Measurements from ENCODE around the gene SHB.
A peak's percentile ranks its signal among the peaks of the same experiment; 100 is the strongest.

The SHB gene, protein sequence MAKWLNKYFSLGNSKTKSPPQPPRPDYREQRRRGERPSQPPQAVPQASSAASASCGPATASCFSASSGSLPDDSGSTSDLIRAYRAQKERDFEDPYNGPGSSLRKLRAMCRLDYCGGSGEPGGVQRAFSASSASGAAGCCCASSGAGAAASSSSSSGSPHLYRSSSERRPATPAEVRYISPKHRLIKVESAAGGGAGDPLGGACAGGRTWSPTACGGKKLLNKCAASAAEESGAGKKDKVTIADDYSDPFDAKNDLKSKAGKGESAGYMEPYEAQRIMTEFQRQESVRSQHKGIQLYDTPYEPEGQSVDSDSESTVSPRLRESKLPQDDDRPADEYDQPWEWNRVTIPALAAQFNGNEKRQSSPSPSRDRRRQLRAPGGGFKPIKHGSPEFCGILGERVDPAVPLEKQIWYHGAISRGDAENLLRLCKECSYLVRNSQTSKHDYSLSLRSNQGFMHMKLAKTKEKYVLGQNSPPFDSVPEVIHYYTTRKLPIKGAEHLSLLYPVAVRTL

DNA sequence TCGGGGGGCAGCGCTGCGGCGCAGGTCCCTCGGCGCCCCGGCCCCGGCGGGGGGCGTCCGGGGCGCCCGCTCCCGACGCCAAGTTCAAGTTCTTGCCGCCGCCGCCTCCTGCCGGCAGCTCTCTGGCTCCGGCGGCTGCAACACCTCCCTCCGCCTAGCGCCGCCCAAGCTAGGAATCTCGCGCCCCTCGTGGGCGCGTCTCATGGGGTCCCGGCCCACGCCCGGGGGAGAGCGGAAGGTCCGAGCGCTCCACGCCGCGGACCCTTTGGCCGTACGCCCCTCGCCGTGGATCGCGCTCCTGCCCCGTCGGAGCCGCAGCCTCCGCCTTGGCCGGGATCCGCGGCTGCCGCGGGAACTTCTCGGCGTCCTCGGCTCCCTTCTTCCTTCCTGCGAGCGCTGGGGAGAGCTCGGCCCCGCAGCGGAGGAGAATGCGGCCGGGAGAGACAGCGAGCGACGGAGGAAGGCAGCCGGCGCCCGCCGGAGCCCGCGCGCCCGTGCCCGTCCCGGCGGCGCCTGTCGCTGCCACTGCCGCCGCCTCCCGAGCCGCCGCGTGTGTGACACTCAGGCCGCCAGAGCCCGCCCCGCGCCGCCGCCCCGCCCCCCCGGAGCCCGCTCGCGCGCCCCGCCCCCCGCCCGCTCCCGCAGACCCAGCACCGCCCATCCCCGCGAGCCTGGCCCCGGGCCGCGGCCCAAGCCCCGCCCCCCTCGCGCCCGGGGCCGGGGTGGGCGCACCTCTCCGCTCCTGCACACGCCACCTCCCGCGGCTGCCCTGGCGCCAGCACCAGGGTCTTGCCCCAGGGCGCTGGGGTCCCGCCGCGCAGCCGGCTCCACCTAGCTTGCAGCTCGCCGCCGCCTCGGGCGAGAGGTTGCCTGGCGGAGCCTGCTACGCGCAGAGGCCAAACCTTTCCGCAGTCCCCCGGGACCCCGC is at the start of gene SHB:
Gene SHB (minus strand): TSS at position 527 of the 928 bp plus-strand sequence. CDS start 582 bp downstream, outside the sequence.
- H3K36me3 ChIP-seq (ENCODE audit: control insufficient read depth, insufficient read depth, low read length) = no peaks in the 10 kb centered on the region
- H3K4me1 ChIP-seq (ENCODE audit: control insufficient read depth, insufficient read depth, low read length) = peaks cover 9% of the 10 kb centered on the region

DNA sequence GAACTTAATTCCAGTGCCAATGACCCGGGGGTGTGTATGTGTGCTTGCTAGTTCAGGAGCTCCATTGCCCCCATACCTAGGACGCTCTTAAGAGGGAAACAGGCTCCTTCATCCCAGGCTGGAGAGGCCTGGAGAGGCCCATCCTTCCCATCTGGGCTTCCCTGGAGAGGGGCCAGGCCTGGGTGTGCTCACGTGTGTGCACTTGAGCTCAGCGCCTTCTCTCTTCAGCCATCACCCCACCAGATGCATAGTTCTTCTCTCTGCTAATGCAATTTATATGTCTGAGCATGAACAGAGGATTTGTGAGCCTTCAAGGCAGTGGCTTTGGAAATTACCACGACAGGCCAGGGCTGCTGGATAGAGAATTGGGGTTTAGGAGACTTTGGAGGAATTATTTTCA is 48.6 kb upstream of the SHB start:
- H3K9ac ChIP-seq (ENCODE audit: low read length) = no peak overlapping the region
- H3K27me3 ChIP-seq (ENCODE audit: control insufficient read depth, insufficient read depth, low read length) = no peaks in the 10 kb centered on the region
- H3K4me3 ChIP-seq (ENCODE audit: low read length) = no peak overlapping the region
- H3K36me3 ChIP-seq (ENCODE audit: control insufficient read depth, insufficient read depth, low read length) = no peaks in the 10 kb centered on the region
- H3K27ac ChIP-seq (ENCODE audit: low read depth, low read length) = no peak overlapping the region
- no peaks in the 10 kb centered on the region for H3K4me1 ChIP-seq (ENCODE audit: control insufficient read depth, insufficient read depth, low read length)

More for the DNA sequence above, at the start of gene SHB:
- peak within 1 kb of the TSS; percentile 81 for H3K9ac ChIP-seq (ENCODE audit: low read length)
- H3K27me3 ChIP-seq (ENCODE audit: control insufficient read depth, insufficient read depth, low read length) = no peaks in the 10 kb centered on the region
- peak within 1 kb of the TSS; percentile 92 for H3K4me3 ChIP-seq (ENCODE audit: low read length)
- peak within 1 kb of the TSS; percentile 84 for H3K27ac ChIP-seq (ENCODE audit: low read depth, low read length)

DNA sequence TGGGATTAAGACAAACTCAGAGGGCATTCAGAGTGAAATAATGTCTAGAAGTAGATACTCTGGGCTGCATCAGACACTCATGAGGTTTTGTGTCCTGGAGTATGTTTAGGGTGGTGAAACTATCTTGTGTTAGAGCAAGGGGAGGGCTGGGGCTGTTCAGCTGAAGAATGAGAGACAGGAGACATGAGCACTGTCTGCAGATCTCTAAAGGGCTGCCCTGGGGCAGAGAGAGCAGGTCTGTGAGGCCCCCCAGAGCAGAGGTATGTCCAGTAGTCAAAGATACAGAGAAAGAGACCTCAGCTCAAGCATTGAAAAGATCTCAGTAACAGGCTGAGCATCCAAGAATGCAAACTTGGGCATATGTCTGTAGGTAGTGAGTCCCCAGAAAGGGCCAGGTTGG is 45.9 kb upstream of the SHB start:
- no peaks in the 10 kb centered on the region for H3K27me3 ChIP-seq (ENCODE audit: control insufficient read depth, insufficient read depth, low read length)
- no peaks in the 10 kb centered on the region for H3K4me1 ChIP-seq (ENCODE audit: control insufficient read depth, insufficient read depth, low read length)
- H3K9ac ChIP-seq (ENCODE audit: low read length) = no peak overlapping the region
- no peak overlapping the region for H3K27ac ChIP-seq (ENCODE audit: low read depth, low read length)
- no peaks in the 10 kb centered on the region for H3K36me3 ChIP-seq (ENCODE audit: control insufficient read depth, insufficient read depth, low read length)
- H3K4me3 ChIP-seq (ENCODE audit: low read length) = no peak overlapping the region

DNA sequence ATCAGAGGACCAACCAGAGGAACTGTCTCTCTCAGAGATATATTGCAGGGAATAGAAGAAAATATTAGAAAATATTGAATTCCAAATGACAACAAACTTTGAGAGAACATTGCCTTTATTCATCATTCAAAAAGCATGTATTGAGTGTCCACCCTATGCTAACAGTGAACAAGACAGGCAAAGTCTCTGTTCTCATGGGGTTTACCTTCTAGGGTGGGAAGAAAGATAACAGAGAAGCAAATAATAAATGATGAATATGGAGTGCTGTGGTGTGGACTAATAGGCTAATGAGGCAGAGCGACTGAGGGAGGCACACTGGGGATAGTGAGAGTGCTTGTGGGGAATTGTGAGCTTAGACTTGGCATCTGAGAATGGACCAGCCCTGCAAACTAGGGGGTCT is 43.4 kb upstream of the SHB start:
- Histone ChIP-seq H3K36me3 (ENCODE audit: control insufficient read depth, insufficient read depth, low read length) (no peaks in the 10 kb centered on the region), H3K4me1 (ENCODE audit: control insufficient read depth, insufficient read depth, low read length) (no peaks in the 10 kb centered on the region), H3K27me3 (ENCODE audit: control insufficient read depth, insufficient read depth, low read length) (no peaks in the 10 kb centered on the region), H3K9ac (ENCODE audit: low read length) (no peak overlapping the region), H3K27ac (ENCODE audit: low read depth, low read length) (no peak overlapping the region), H3K4me3 (ENCODE audit: low read length) (no peak overlapping the region)

DNA sequence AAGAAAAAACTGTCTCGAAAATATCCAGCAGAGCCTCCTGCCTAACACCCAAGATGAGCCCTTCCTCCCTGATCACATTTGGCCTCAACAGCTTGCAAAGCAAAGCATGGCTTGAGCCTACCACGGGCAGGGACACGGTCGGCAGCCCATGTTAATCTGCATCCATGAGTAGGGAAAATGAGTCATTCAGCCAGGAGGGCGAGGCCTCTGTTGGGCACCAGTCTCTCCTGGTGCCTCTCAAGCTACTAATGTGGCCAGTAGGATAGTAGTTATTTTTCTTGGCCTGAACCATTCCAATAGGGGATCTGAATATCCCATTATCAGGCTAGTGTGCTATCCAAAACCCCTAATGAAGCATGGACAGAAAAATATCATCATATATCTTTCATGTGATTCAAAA is 43.0 kb upstream of the SHB start:
- H3K4me3 ChIP-seq (ENCODE audit: low read length) = no peak overlapping the region
- no peak overlapping the region for H3K9ac ChIP-seq (ENCODE audit: low read length)
- no peak overlapping the region for H3K27ac ChIP-seq (ENCODE audit: low read depth, low read length)
- no peaks in the 10 kb centered on the region for H3K4me1 ChIP-seq (ENCODE audit: control insufficient read depth, insufficient read depth, low read length)
- H3K36me3 ChIP-seq (ENCODE audit: control insufficient read depth, insufficient read depth, low read length) = no peaks in the 10 kb centered on the region
- no peaks in the 10 kb centered on the region for H3K27me3 ChIP-seq (ENCODE audit: control insufficient read depth, insufficient read depth, low read length)

DNA sequence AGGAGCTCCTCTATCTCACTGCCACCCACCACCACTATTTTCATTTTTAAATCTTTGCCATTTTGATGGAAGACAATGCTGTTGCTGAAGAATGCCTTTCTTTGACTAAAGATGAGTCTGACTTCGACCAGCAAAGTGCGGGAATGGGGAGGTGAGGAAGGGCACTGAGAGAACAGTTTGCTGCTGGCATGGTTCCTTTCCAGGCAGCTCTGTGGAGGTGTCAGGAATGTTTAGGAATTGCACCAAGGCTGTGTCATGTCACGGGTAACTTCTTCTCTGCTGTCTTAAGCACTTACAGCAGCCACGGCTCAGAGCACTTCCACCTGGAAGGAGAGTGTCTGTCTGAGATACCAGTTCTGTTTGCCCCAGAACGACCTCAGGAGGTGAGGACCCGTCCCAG is 41.4 kb upstream of the SHB start:
- no peaks in the 10 kb centered on the region for H3K27me3 ChIP-seq (ENCODE audit: control insufficient read depth, insufficient read depth, low read length)
- H3K9ac ChIP-seq (ENCODE audit: low read length) = no peak overlapping the region
- no peak overlapping the region for H3K27ac ChIP-seq (ENCODE audit: low read depth, low read length)
- no peak overlapping the region for H3K4me3 ChIP-seq (ENCODE audit: low read length)
- H3K4me1 ChIP-seq (ENCODE audit: control insufficient read depth, insufficient read depth, low read length) = no peaks in the 10 kb centered on the region
- H3K36me3 ChIP-seq (ENCODE audit: control insufficient read depth, insufficient read depth, low read length) = no peaks in the 10 kb centered on the region

DNA sequence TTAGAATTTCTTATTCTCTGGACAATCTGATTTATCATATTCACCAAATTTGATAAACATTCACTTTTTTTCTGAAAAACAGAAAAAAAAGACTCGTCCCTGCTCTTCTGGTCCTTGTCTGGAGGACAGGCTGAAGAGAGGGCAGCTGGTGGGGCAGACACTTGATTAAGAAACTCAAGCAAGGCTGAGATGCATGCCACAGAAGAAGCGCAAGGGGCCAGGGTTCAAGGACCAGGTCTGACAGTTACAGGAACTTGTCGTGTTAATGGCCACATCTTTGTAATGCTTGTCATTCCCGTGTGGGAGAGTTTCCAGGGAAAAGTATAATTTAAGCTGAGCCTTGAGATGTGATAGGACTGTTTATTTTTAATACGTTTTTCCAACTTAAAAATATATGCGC is 40.6 kb upstream of the SHB start:
- Histone ChIP-seq H3K4me3 (ENCODE audit: low read length) (no peak overlapping the region), H3K27ac (ENCODE audit: low read depth, low read length) (no peak overlapping the region), H3K36me3 (ENCODE audit: control insufficient read depth, insufficient read depth, low read length) (no peaks in the 10 kb centered on the region)

DNA sequence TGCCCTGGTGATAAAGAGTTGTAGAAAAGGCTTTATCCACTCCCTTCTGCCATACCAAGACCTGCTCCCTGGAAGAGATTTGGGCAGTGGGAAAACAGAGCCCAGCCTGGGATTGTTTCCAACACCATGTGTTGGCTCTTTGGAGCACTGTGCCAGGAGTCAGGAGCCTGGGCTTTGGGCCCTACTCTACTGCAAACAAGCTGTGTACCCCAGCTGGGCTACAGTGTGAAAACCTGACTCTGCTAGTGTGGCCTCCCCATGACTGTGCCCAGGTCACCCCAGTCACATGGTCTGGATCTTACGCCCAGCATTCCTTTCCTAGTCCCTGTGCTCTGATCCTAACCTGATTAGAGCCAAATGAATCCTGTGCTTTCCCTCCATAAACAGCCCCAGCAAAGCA is 39.3 kb upstream of the SHB start:
- no peak overlapping the region for H3K9ac ChIP-seq (ENCODE audit: low read length)
- no peak overlapping the region for H3K27ac ChIP-seq (ENCODE audit: low read depth, low read length)
- no peaks in the 10 kb centered on the region for H3K4me1 ChIP-seq (ENCODE audit: control insufficient read depth, insufficient read depth, low read length)
- no peak overlapping the region for H3K4me3 ChIP-seq (ENCODE audit: low read length)
- no peaks in the 10 kb centered on the region for H3K27me3 ChIP-seq (ENCODE audit: control insufficient read depth, insufficient read depth, low read length)
- no peaks in the 10 kb centered on the region for H3K36me3 ChIP-seq (ENCODE audit: control insufficient read depth, insufficient read depth, low read length)

More for the DNA sequence above, 40.6 kb upstream of the SHB start:
- Histone ChIP-seq H3K9ac (ENCODE audit: low read length) (no peak overlapping the region), H3K4me1 (ENCODE audit: control insufficient read depth, insufficient read depth, low read length) (no peaks in the 10 kb centered on the region), H3K27me3 (ENCODE audit: control insufficient read depth, insufficient read depth, low read length) (no peaks in the 10 kb centered on the region)

DNA sequence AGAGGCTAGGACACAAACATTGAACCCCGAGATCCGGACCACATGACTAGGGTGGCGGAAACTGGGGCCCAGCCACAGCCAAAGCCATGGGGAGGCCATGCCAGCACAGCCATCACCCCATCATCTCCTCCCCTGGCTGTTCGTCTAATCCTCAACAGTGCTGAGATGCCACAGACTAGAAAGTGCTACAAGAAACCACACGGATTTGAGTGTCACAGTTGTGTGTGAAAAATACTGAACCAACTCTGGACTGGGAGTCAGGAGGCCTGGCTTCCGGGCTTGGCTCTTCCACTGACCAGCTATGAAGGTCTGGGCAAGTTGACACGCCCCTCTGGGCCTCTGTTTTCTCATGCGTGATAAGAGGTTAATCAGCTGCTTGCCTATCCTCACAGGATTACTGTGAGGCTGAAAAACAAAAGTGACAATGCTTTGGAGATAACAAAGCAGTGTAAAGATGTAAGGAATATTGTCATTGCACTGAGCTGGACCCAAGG is 38.8 kb upstream of the SHB start:
- H3K36me3 ChIP-seq (ENCODE audit: control insufficient read depth, insufficient read depth, low read length) = no peaks in the 10 kb centered on the region
- no peaks in the 10 kb centered on the region for H3K27me3 ChIP-seq (ENCODE audit: control insufficient read depth, insufficient read depth, low read length)
- H3K27ac ChIP-seq (ENCODE audit: low read depth, low read length) = no peak overlapping the region
- no peak overlapping the region for H3K9ac ChIP-seq (ENCODE audit: low read length)
- no peaks in the 10 kb centered on the region for H3K4me1 ChIP-seq (ENCODE audit: control insufficient read depth, insufficient read depth, low read length)
- H3K4me3 ChIP-seq (ENCODE audit: low read length) = no peak overlapping the region

DNA sequence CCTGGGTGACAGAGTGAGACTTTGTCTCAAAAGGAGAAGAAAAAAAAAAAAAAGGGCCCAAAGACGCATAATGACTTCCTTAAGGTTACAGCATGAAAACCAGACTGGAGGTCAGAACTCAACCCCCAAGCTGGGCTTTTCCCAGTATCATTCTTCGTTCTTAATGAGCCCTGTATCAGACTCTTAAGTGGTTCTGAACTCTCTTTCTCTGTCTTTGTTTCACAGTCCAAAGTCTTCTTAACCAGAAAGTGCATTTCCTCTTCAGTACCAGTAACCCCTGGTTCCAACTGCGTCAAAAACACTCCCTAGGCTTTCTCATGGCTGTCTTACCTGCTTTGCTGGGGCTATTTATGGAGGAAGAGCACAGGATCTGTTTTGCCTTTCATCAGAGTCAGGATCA is 38.4 kb upstream of the SHB start:
- Histone ChIP-seq H3K9ac (ENCODE audit: low read length) (no peak overlapping the region), H3K36me3 (ENCODE audit: control insufficient read depth, insufficient read depth, low read length) (no peaks in the 10 kb centered on the region), H3K4me3 (ENCODE audit: low read length) (no peak overlapping the region), H3K27me3 (ENCODE audit: control insufficient read depth, insufficient read depth, low read length) (no peaks in the 10 kb centered on the region), H3K4me1 (ENCODE audit: control insufficient read depth, insufficient read depth, low read length) (no peaks in the 10 kb centered on the region), H3K27ac (ENCODE audit: low read depth, low read length) (no peak overlapping the region)

DNA sequence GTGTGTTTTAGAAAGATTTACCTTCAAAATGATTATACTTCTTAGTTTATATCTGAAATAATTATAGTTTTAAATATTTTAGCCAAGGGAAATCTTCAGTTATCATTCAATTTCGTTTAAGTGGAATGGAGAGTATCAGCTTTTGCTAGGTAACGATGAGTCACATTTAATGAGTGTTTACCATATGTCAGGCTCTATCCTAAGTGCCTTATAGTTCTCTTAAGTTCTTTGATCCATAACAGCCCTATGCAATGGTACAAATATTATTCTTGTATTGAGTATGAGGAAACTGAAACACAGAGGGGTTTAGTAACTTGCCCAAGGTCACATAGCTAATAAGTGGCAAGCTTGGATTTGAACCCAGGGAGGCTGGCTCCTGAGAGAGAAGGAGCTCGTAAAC is 37.5 kb upstream of the SHB start:
- Histone ChIP-seq H3K36me3 (ENCODE audit: control insufficient read depth, insufficient read depth, low read length) (no peaks in the 10 kb centered on the region), H3K4me1 (ENCODE audit: control insufficient read depth, insufficient read depth, low read length) (no peaks in the 10 kb centered on the region), H3K9ac (ENCODE audit: low read length) (no peak overlapping the region)

DNA sequence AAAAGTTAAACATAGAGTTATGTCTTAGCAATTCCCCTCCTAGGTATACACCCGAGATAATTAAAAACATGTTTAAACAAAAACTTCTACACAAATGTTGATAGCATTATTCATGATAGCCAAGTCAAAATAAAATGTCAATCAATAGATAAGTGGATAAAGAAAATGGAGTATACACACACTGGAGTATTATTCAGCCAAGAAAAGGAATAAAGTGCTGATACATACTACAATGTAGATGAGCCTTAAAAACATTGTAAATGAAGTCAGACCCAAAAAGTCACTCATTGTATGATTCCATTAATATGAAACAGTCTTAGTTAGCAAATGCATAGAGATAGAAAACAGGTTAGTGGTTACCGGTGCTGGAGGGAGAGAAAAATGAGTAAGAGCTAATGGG is 34.3 kb upstream of the SHB start:
- no peak overlapping the region for H3K9ac ChIP-seq (ENCODE audit: low read length)
- H3K36me3 ChIP-seq (ENCODE audit: control insufficient read depth, insufficient read depth, low read length) = no peaks in the 10 kb centered on the region
- H3K27ac ChIP-seq (ENCODE audit: low read depth, low read length) = no peak overlapping the region
- H3K4me3 ChIP-seq (ENCODE audit: low read length) = no peak overlapping the region
- no peaks in the 10 kb centered on the region for H3K4me1 ChIP-seq (ENCODE audit: control insufficient read depth, insufficient read depth, low read length)
- no peaks in the 10 kb centered on the region for H3K27me3 ChIP-seq (ENCODE audit: control insufficient read depth, insufficient read depth, low read length)

More for the DNA sequence above, 37.5 kb upstream of the SHB start:
- Histone ChIP-seq H3K27ac (ENCODE audit: low read depth, low read length) (no peak overlapping the region), H3K4me3 (ENCODE audit: low read length) (no peak overlapping the region), H3K27me3 (ENCODE audit: control insufficient read depth, insufficient read depth, low read length) (no peaks in the 10 kb centered on the region)
